B cell (primary cell): ENCODE measurements around the gene CAMK1D. TPM values are rescaled to one million over a fixed set of nuclear protein-coding genes. Genes with fewer than 3 reads are reported as not detected.

ENCODE experiments used
- ATAC-seq: fragments of 200-7000 bp; cut with Tn5 transposase; one replicate; pipeline ENCODE4 v1.10.0; 2021; ENCODE audit warnings: low read depth, mild to moderate bottlenecking, moderate number of reproducible peaks, moderate library complexity
- CTCF ChIA-PET: fragments of 350-600 bp; sonication (Branson Sonifier 250); formaldehyde crosslinking; loops from one replicate; lab custom pipeline; 2021; ENCODE audit warnings: antibody characterized with exemption, inconsistent platforms; lab: Charles Lee
- POLR2A ChIA-PET: fragments of 350-600 bp; sonication (Branson Sonifier 250); formaldehyde crosslinking; loops from one replicate; lab custom pipeline; 2021; ENCODE audit warnings: antibody characterized with exemption; lab: Charles Lee
- DNase-seq: peaks from one replicate; pipeline ENCODE4 v3.0.0; 2013
- H2AFZ ChIP-seq: 2 replicates; pipeline ENCODE4 v1.6.1; 2012; ENCODE audit warnings: mild to moderate bottlenecking, low read depth, low read length; ENCODE audit not compliant: insufficient read depth, poor library complexity, severe bottlenecking
- H3K27ac ChIP-seq, 2 donors: 1 replicate in 1 of 2; 2 replicates in 1 of 2; pipeline ENCODE4 v1.5.1; 2012 to 2013; ENCODE audit warnings: low read length in 2 of 2, mild to moderate bottlenecking in 2 of 2, moderate library complexity in 1 of 2
- H3K27me3 ChIP-seq, 4 experiments: fragments of 200-600 bp in 1 of 4; sonication (generic) in 1 of 4; replicated peaks in 1 of 4; 1 replicate in 2 of 4; 2 replicates in 2 of 4; pipeline versions ENCODE4 v1.6.1 to v1.7.0; 2013 to 2016; ENCODE audit warnings: low read length in 3 of 4, mild to moderate bottlenecking in 2 of 4, mixed read lengths in 1 of 4, moderate library complexity in 1 of 4; ENCODE audit not compliant: insufficient read depth in 4 of 4, control insufficient read depth in 3 of 4; ENCODE audit errors: control extremely low read depth in 1 of 4
- H3K36me3 ChIP-seq, 2 experiments: replicated peaks in 1 of 2; 1 replicate in 1 of 2; 2 replicates in 1 of 2; pipeline versions ENCODE4 v1.6.1 to v1.7.1; 2013; ENCODE audit warnings: low read length in 1 of 2; ENCODE audit not compliant: insufficient read depth in 2 of 2, control insufficient read depth in 1 of 2; ENCODE audit errors: control extremely low read depth in 1 of 2, extremely low read depth in 1 of 2
- H3K4me1 ChIP-seq, 2 donors: fragments of 200-600 bp in 1 of 2; sonication (generic) in 1 of 2; 1 replicate in 1 of 2; 2 replicates in 1 of 2; pipeline versions ENCODE4 v1.5.1 to v1.6.1; 2013 to 2017; ENCODE audit warnings: low read length in 2 of 2; ENCODE audit not compliant: control insufficient read depth in 2 of 2, insufficient read depth in 2 of 2
- H3K4me2 ChIP-seq: replicated peaks from 2 replicates; pipeline ENCODE3; 2012; ENCODE audit warnings: mild to moderate bottlenecking, low read depth, low read length; ENCODE audit not compliant: poor library complexity, severe bottlenecking
- H3K4me3 ChIP-seq, 5 experiments: fragments of 200-600 bp in 1 of 5; sonication (generic) in 1 of 5; 1 replicate in 3 of 5; 2 replicates in 2 of 5; pipeline versions ENCODE4 v1.5.1 to v1.7.0; 2011 to 2016; ENCODE audit warnings: low read length in 4 of 5, mild to moderate bottlenecking in 4 of 5, low read depth in 2 of 5, control low read depth in 1 of 5, moderate library complexity in 1 of 5; ENCODE audit not compliant: insufficient read depth in 1 of 5; ENCODE audit errors: control extremely low read depth in 1 of 5, extremely low read depth in 1 of 5
- H3K79me2 ChIP-seq: fragments of 200-600 bp; sonication (generic); one replicate; pipeline ENCODE4 v1.6.0; 2016; ENCODE audit warnings: low read length; ENCODE audit not compliant: control insufficient read depth, insufficient read depth
- H3K9ac ChIP-seq: fragments of 200-600 bp; sonication (generic); 2 replicates; pipeline ENCODE4 v1.6.1; 2017; ENCODE audit warnings: mild to moderate bottlenecking, low read length, moderate library complexity
- H3K9me3 ChIP-seq, 3 donors: one replicate each; pipeline versions ENCODE4 v1.6.1 to v1.7.1; 2013; ENCODE audit warnings: low read length in 2 of 3; ENCODE audit not compliant: control insufficient read depth in 2 of 3, insufficient read depth in 1 of 3; ENCODE audit errors: control extremely low read depth in 1 of 3
- H4K20me1 ChIP-seq: 2 replicates; pipeline ENCODE4 v1.6.0; 2012; ENCODE audit warnings: mild to moderate bottlenecking, low read length; ENCODE audit not compliant: insufficient read depth, control insufficient read depth, poor library complexity, severe bottlenecking
- H3K27ac Mint-ChIP-seq: one replicate; pipeline ENCODE4 v1.8.0; 2021; ENCODE audit warnings: mixed read lengths
- H3K27me3 Mint-ChIP-seq: one replicate; pipeline ENCODE4 v1.8.0; 2021; ENCODE audit warnings: mixed read lengths
- H3K4me1 Mint-ChIP-seq: one replicate; pipeline ENCODE4 v1.8.0; 2021; ENCODE audit warnings: mixed read lengths
- H3K4me3 Mint-ChIP-seq: one replicate; pipeline ENCODE4 v1.8.0; 2021; ENCODE audit warnings: mixed read lengths
- H3K9me3 Mint-ChIP-seq: one replicate; pipeline ENCODE4 v1.8.0; 2022; ENCODE audit warnings: mixed read lengths; ENCODE audit not compliant: insufficient read depth
- CTCF ChIP-seq: fragments of 200-600 bp; IDR thresholded peaks from one replicate; pipeline ENCODE4 v1.8.0; 2022; ENCODE audit warnings: antibody characterized with exemption, mild to moderate bottlenecking
- EZH2 ChIP-seq: IDR thresholded peaks from 2 replicates; pipeline ENCODE4 v1.6.1; 2012; ENCODE audit warnings: borderline replicate concordance, low read depth, mild to moderate bottlenecking, moderate library complexity, low read length; ENCODE audit not compliant: insufficient read depth, poor library complexity, severe bottlenecking
- WGBS: methylation state at CpG from one replicate; pipeline ENCODE4 v1.1.5; 2013; ENCODE audit warnings: missing lambda C conversion rate; ENCODE audit not compliant: insufficient coverage; 5-methylcytosine and 5-hydroxymethylcytosine counted together
- intact Hi-C: fragments of 100-400 bp; cut with micrococcal nuclease; formaldehyde crosslinking; loops from one replicate; pipeline ENCODE4 v1.10.0; 2022
- polyA plus RNA-seq: library from polyadenylated mRNA; depleted of rRNA; stranded (reverse); fragments of >200 nt; gene quantifications from 2 replicates; pipeline ENCODE4 v1.2.3, GENCODE V29; 2012
- total RNA-seq, 2 donors: library from RNA; stranded (reverse); fragments of 120-200 nt in 1 of 2; gene quantifications; 1 replicate in 1 of 2; 2 replicates in 1 of 2; pipeline versions ENCODE4 v1.2.3 to v1.2.4, GENCODE V29; 2013 to 2022

CAMK1D gene
- total and polyA plus RNA-seq, 2 donors (not counting 1 experiment from before 2014, with no cell fraction given), result 34.1 to 69.7 TPM

- Mint-ChIP-seq H3K4me1 (peaks cover 28% of the 10 kb centered on the region), H3K27ac (peak overlapping the region; percentile 66), H3K27me3 (no peaks in the 10 kb centered on the region), H3K9me3 (no peaks in the 10 kb centered on the region), H3K4me3 (no peak overlapping the region)
- ATAC-seq, result no peak
- Histone ChIP-seq H3K9ac (no peak overlapping the region), H3K27me3 (no peaks in the 10 kb centered on the region), H3K9me3 (no peaks in the 10 kb centered on the region), H3K4me3 (no peak overlapping the region), H3K79me2 (peaks cover 88% of the 10 kb centered on the region), H4K20me1 (peaks cover 90% of the 10 kb centered on the region), H3K4me1 (peaks cover 0 to 4% of the 10 kb centered on the region in 2 donors), H3K4me2 (no peak overlapping the region), H3K36me3 (peaks cover 0 to 29% of the 10 kb centered on the region in 2 experiments), H2AFZ (no peak overlapping the region), H3K27ac (no peak overlapping the region)
- no peak for DNase-seq
- CTCF ChIA-PET, result interaction anchor here (0.7 kb wide), 3 partner anchors 240 to 328 kb away, joined by 3 to 6 read pairs (median 5); no protein-coding TSS in a partner anchor
- POLR2A ChIA-PET, result no interaction called here
- 96% methylated on average over 9 of the region's 9 CpGs for WGBS
- TF ChIP-seq EZH2, result no peak
- TF ChIP-seq CTCF, result no peak
- intact Hi-C loops, result no loop called here
These were observed 57.5 kb downstream of the CAMK1D start for GRCh38 chr10:12406764-12407400.

- WGBS, result 95% methylated on average over 6 of the region's 8 CpGs
- peaks cover 0 to 27% of the 10 kb centered on the region in 2 experiments for H3K36me3 ChIP-seq
- TF ChIP-seq CTCF, result no peak
- TF ChIP-seq EZH2, result no peak
- H2AFZ ChIP-seq, result no peak overlapping the region
- Mint-ChIP-seq H3K27ac (no peak overlapping the region), H3K4me1 (peaks cover 35% of the 10 kb centered on the region), H3K4me3 (no peak overlapping the region), H3K27me3 (no peaks in the 10 kb centered on the region), H3K9me3 (peaks cover 2% of the 10 kb centered on the region)
- ChIA-PET POLR2A (no interaction called here), CTCF (no interaction called here)
- H3K4me3 ChIP-seq, result no peak overlapping the region
- H4K20me1 ChIP-seq, result peaks cover 88% of the 10 kb centered on the region
- intact Hi-C loops, result no loop called here
- H3K9ac ChIP-seq, result no peak overlapping the region
- peaks cover 6 to 7% of the 10 kb centered on the region in 2 donors for H3K4me1 ChIP-seq
- no peak for DNase-seq
- no peaks in the 10 kb centered on the region for H3K27me3 ChIP-seq
- peaks cover 94% of the 10 kb centered on the region for H3K79me2 ChIP-seq
- H3K4me2 ChIP-seq, result no peak overlapping the region
- H3K27ac ChIP-seq, result no peak overlapping the region
- H3K9me3 ChIP-seq, result no peaks in the 10 kb centered on the region
- no peak for ATAC-seq
These were observed 59.1 kb downstream of the CAMK1D start for GRCh38 chr10:12408472-12408871.
